ENCODE measurements around the gene PFDN6.

DNA sequence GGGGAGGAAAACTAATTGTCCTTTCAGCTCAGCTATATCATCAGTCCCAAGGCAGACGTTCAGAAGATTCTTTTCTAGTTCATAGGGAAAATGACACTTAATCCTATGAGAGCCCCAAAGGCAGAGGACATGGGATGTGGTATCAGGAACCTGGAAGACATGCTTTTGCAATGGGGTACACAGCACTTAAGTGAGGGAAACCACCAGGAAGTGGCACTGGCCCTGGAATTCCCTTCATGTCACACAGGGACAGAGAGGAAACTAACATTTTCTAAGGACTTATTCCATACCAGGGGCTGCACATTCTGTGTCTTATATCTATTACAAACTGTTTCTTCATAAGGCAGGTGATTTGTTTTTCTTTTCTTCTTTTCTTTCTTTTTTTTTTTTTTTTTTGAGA, 45.9 kb upstream of the PFDN6 start:
- TF ChIP-seq, protein P1, sequence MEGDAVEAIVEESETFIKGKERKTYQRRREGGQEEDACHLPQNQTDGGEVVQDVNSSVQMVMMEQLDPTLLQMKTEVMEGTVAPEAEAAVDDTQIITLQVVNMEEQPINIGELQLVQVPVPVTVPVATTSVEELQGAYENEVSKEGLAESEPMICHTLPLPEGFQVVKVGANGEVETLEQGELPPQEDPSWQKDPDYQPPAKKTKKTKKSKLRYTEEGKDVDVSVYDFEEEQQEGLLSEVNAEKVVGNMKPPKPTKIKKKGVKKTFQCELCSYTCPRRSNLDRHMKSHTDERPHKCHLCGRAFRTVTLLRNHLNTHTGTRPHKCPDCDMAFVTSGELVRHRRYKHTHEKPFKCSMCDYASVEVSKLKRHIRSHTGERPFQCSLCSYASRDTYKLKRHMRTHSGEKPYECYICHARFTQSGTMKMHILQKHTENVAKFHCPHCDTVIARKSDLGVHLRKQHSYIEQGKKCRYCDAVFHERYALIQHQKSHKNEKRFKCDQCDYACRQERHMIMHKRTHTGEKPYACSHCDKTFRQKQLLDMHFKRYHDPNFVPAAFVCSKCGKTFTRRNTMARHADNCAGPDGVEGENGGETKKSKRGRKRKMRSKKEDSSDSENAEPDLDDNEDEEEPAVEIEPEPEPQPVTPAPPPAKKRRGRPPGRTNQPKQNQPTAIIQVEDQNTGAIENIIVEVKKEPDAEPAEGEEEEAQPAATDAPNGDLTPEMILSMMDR (IDR thresholded peaks at IDR 0.05), result no peak
- TF ChIP-seq POLR2AphosphoS5 (IDR thresholded peaks at IDR 0.05; ENCODE audit: low read depth, low read length) (no peak), SIN3A (IDR thresholded peaks at IDR 0.05; ENCODE audit: borderline replicate concordance, insufficient read depth, low read depth, low read length) (no peak)

Measured in Panc1 (cell line).